Activated CD4-positive, alpha-beta T cell treated with anti-CD3 and anti-CD28 coated beads, Interleukin-2, amount 50 U/mL, for 4 hours (primary cell): ENCODE measurements around the gene ACAA1.
"Not testable (repeated sequence)": the region's sequence is repeated elsewhere in the genome, so short reads cannot be mapped to it uniquely, and the experiment has no call there.

Experiments
- DNase-seq, 2 experiments: peaks; one replicate each; pipeline ENCODE4 v3.0.0-alpha.2; 2020

Gene ACAA1

GRCh38 chr3:38153221-38153620 is 16.3 kb upstream of the ACAA1 start:
- no peak for DNase-seq

- no peak for DNase-seq
Observed at GRCh38 chr3:38152609-38153008, 15.7 kb upstream of the ACAA1 start.

GRCh38 chr3:38151667-38152265 is 14.8 kb upstream of the ACAA1 start:
- no peak for DNase-seq

GRCh38 chr3:38150780-38151528 is 14.0 kb upstream of the ACAA1 start:
- DNase-seq, result no peak

GRCh38 chr3:38149708-38150107 is 12.8 kb upstream of the ACAA1 start:
- no peak for DNase-seq

GRCh38 chr3:38148311-38148882 is 11.5 kb upstream of the ACAA1 start:
- no peak for DNase-seq

- no peak for DNase-seq
Observed at GRCh38 chr3:38147421-38147820, 10.5 kb upstream of the ACAA1 start.

- no peak for DNase-seq
Observed at GRCh38 chr3:38146504-38146903, 9.6 kb upstream of the ACAA1 start.

GRCh38 chr3:38143511-38143910 is 6.6 kb upstream of the ACAA1 start:
- DNase-seq, result no peak

- DNase-seq, result no peak
Observed at GRCh38 chr3:38142959-38143358, 6.0 kb upstream of the ACAA1 start.

GRCh38 chr3:38141952-38142273 is 5.0 kb upstream of the ACAA1 start:
- DNase-seq, result no peak

GRCh38 chr3:38141173-38141951 is 4.4 kb upstream of the ACAA1 start:
- no peak for DNase-seq

- no peak for DNase-seq
Observed at GRCh38 chr3:38140326-38141172, 3.6 kb upstream of the ACAA1 start.

- no peak for DNase-seq
Observed at GRCh38 chr3:38139652-38140051, 2.7 kb upstream of the ACAA1 start.

GRCh38 chr3:38139191-38139590 is 2.3 kb upstream of the ACAA1 start:
- DNase-seq, result no peak

- peak; percentile 82 for DNase-seq
Observed at GRCh38 chr3:38138349-38139190, 1.6 kb upstream of the ACAA1 start, which contains the start of gene MYD88. MYD88 (plus strand) TSS chr3:38138661; CDS start chr3:38138701, 40 bp downstream.

- peak in 1 of 2 experiments; percentile 6 for DNase-seq
Observed at GRCh38 chr3:38137615-38138348, 855 bp upstream of the ACAA1 start.

GRCh38 chr3:38136393-38136776 is 542 bp downstream of the ACAA1 start:
- no peak for DNase-seq

GRCh38 chr3:38135621-38136277 is 1.2 kb downstream of the ACAA1 start:
- not testable (repeated sequence) for DNase-seq

- DNase-seq, result not testable (repeated sequence)
Observed at GRCh38 chr3:38134517-38135143, 2.3 kb downstream of the ACAA1 start.
